NCI-H226 (cell line): ENCODE results near the gene KLF14.
"Not testable (repeated sequence)": the region's sequence is repeated elsewhere in the genome, so short reads cannot be mapped to it uniquely, and the experiment has no call there.

Source experiments
- DNase-seq: peaks from one replicate; pipeline ENCODE4 v3.0.0-alpha.2; 2015

KLF14 gene

GRCh38 chr7:130712416-130712815 is 21.6 kb downstream of the KLF14 start:
- no peak for DNase-seq

DNA sequence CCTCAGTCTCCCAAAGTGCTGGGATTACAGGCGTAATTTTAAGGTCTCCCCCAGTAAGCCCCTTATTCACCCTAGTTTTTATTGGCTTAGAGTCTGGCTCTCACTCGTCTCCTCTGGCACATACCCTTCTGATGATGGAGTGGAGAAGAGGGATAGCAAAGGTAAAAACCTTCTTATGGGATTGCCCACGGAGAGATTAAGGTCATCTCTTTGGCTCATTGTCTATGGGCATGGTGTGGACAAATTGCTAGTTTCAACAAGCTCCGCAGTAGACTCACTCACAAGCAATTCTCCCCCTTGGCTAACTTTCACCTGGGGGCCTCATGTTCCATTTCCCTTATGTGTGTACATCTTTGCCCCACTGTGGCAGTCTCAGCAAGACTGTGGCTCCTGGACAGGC is 25.2 kb downstream of the KLF14 start:
- DNase-seq = no peak

DNA sequence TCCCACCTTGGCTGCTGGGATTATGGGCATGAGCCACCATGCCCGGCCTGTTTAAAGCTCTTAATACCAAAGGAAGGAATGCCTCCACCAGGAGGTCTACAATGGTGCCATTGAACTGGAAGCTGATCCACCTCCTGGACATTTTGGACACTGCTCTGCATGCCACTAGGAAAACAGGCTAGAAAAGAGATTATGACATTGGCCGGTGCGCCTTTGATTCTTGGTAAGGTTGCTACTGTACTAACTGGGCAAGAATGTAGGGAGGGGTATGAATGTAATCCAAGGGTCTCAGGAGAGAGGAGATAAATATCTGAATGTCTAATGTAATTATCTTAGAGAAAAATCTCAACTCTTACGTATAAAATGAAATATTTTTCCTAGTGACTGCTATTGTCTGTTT is 26.0 kb downstream of the KLF14 start:
- DNase-seq = no peak

- no peak for DNase-seq
These were observed 30.2 kb downstream of the KLF14 start for GRCh38 chr7:130703851-130704250.

- no peak for DNase-seq
These were observed 32.4 kb downstream of the KLF14 start for GRCh38 chr7:130701650-130702049.

DNA sequence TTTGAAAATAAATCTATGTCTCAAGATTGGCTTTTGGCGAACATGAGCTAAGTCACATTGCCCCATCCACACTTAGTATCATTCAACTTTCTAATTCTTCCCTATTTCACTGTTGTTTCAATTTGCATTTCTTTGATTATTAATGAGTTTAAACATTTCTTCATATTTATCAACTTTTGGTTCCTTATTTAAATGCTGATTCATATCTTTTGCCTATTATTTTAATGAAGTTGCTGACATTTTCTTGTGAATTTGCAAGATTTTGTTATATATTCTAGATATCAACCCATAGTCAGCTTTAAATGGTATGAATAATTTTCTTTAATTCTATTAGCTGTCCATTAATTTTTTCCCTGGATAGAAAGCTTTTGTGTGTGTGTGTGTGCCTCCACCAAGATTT is 33.2 kb downstream of the KLF14 start:
- no peak for DNase-seq

DNA sequence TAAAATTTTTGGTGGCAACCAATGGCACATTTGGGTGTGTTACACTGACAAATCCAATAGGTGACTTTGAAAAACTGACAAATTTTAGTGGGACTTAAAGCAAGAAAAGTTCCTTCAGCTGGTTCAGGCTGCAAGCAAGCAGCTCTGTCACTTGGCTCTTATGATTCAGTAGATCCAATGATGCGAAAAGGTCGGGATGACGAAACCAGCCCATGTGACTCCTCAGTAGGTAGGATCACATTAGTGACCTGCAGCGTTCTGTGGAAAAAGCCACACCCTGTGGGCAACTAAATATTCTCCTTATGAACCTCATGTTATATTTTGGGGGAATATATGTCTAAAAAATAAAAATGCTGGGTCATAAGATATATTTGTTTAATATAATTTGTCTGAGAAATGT is 34.3 kb downstream of the KLF14 start:
- no peak for DNase-seq

DNA sequence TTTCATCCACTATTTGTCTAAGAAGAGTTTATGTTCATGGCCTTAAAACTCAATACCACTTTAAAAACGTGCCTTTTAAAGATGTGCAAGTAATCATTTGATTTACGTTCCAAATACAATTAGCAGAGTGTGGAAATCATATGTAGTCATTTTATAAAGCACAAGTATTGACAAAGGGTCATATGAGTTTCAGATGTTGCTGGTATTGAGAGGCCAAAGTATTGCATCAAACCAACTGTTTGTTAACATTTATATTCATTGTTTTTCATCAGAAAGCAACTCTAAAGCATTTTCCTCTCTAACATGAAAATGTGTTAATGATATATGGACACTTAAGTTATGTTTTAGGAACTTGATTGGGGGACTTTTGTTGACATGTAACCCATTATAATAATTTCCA is 36.2 kb downstream of the KLF14 start:
- DNase-seq = no peak

DNA sequence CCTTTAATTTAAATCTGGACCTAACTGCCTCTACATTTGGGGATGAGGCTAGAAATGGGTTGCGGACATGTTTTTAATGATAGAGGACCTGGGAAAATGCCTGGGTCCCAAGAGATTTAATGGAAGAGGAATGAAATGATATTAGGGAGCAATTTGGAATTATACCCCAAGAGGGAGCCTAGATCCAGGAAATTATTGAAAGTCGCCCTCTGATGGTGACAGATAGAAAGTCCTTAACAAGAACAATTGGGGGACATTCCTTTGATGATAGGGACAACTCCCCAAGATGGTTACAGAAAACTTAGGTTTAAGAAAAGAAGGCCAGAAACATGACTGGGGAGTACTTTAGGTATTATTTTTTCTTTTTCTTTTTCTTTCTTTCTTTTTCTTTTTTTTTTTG is 38.2 kb downstream of the KLF14 start:
- no peak for DNase-seq

DNA sequence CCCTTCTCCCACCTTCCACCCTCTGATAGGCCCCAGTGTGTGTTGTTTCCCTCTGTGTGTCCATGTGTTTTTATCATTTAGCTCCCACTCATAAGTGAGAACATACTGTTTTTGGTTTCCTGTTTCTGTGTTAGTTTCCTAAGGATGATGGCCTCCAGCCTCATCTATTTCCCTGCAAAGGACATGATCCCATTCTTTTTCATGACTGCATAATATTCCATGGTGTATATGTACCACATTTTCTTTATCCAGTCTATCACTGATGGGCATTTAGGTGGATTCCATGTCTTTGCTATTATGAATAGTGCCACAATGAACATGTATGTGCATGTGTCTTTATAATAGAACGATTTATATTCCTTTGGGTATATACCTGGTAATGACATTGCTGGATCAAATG is 41.6 kb downstream of the KLF14 start:
- DNase-seq = not testable (repeated sequence)

GRCh38 chr7:130689683-130690082 is 44.3 kb downstream of the KLF14 start:
- DNase-seq = no peak

GRCh38 chr7:130683026-130683425 is 51.0 kb downstream of the KLF14 start:
- DNase-seq = no peak
